ENCODE data around the gene COG7.
"Not testable (repeated sequence)": the region's sequence is repeated elsewhere in the genome, so short reads cannot be mapped to it uniquely, and the experiment has no call there.

The COG7 gene

GRCh38 chr16:23486480-23486879 is 33.5 kb upstream of the COG7 start:
- TF ChIP-seq CTCF (IDR thresholded peaks at IDR 0.05; ENCODE audit: low read depth, low read length, missing control alignments), result no peak
- no peak overlapping the region for H3K4me3 ChIP-seq (ENCODE audit: low read depth, low read length)
- in situ Hi-C loops (cut with HindIII; ENCODE audit: low sequenced_read_pairs), result no loop called here
- DNase-seq (ENCODE audit: low read depth), result no peak

GRCh38 chr16:23485841-23486240 is 32.9 kb upstream of the COG7 start:
- H3K4me3 ChIP-seq (ENCODE audit: low read depth, low read length), result no peak overlapping the region
- no peak for DNase-seq (ENCODE audit: low read depth)
- TF ChIP-seq CTCF (IDR thresholded peaks at IDR 0.05; ENCODE audit: low read depth, low read length, missing control alignments), result no peak
- in situ Hi-C loops (cut with HindIII; ENCODE audit: low sequenced_read_pairs), result no loop called here

DNA sequence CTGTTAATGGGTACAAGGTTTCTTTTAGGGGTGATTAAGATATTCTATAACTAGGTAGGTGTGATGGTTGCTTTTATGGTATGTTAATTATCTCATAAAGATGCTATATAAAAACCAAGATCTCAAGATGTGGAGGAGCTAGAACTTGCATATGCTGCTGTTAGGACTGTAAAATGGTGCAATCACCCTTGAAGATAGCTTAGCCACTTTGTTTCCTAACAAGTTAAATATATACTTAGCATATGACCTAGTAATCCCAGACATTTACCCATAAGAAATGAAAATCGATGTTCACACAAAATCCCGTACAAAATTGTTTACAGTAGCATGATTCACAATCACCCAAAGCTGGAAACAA is 32.2 kb upstream of the COG7 start:
- TF ChIP-seq CTCF (IDR thresholded peaks at IDR 0.05; ENCODE audit: low read depth, low read length, missing control alignments), result no peak
- in situ Hi-C loops (cut with HindIII; ENCODE audit: low sequenced_read_pairs), result no loop called here
- DNase-seq (ENCODE audit: low read depth), result no peak

GRCh38 chr16:23484510-23485256 is 31.7 kb upstream of the COG7 start:
- no peak overlapping the region for H3K4me3 ChIP-seq (ENCODE audit: low read depth, low read length)
- DNase-seq (ENCODE audit: low read depth), result no peak
- in situ Hi-C loops (cut with HindIII; ENCODE audit: low sequenced_read_pairs), result no loop called here
- TF ChIP-seq CTCF (IDR thresholded peaks at IDR 0.05; ENCODE audit: low read depth, low read length, missing control alignments), result no peak

More for the DNA sequence above, 32.2 kb upstream of the COG7 start:
- H3K4me3 ChIP-seq (ENCODE audit: low read depth, low read length), result no peak overlapping the region

DNA sequence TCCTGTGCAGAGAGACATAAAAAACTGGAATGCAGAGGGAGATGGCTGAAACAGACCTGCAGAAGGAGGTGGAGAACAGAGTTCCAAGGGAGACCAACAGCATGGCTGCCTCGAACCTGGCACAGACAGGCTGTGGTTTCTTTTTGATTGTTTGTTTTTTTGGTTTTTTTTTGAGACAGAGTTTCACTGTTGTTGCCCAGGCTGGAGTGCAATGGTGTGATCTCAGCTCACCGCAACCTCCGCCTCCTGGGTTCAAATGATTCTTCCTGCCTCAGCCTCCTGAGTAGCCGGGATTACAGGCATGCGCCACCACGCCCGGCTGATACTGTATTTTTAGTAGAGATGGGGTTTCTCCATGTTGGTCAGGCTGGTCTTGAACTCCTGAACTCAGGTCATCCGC is 30.5 kb upstream of the COG7 start:
- in situ Hi-C loops (cut with HindIII; ENCODE audit: low sequenced_read_pairs); H3K4me3 ChIP-seq (ENCODE audit: low read depth, low read length); DNase-seq (ENCODE audit: low read depth): not testable (repeated sequence)

DNA sequence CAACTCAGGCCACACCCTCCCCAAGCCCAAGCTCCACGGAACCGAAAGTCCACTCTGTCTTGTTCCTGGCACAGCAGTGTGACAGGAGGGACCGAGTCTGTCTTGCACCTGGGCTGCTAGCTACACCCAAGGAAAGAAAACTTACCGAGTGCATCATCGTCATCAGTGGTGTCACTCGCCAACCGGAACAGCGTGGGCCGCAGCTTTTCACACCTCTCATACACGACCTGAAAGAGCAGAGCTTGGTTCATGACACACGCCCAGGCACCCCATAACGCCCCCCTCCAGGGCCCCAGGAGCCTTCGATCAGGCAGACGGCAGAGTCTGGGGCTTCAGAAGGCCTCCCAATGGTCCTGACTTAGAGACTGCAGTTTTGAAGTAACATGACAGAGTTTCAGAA is 29.8 kb upstream of the COG7 start:
- DNase-seq (ENCODE audit: low read depth), result no peak
- in situ Hi-C loops (cut with HindIII; ENCODE audit: low sequenced_read_pairs), result no loop called here
- no peak for TF ChIP-seq CTCF (IDR thresholded peaks at IDR 0.05; ENCODE audit: low read depth, low read length, missing control alignments)
- no peak overlapping the region for H3K4me3 ChIP-seq (ENCODE audit: low read depth, low read length)

GRCh38 chr16:23480257-23480656 is 27.3 kb upstream of the COG7 start:
- TF ChIP-seq CTCF (IDR thresholded peaks at IDR 0.05; ENCODE audit: low read depth, low read length, missing control alignments), result no peak

More at GRCh38 chr16:23480257-23480656, 27.3 kb upstream of the COG7 start:
- H3K4me3 ChIP-seq (ENCODE audit: low read depth, low read length), result no peak overlapping the region
- in situ Hi-C loops (cut with HindIII; ENCODE audit: low sequenced_read_pairs), result no loop called here
- no peak for DNase-seq (ENCODE audit: low read depth)

All from astrocyte of the cerebellum (primary cell).